ENCODE data around the gene ATF6.

The ATF6 gene

DNA sequence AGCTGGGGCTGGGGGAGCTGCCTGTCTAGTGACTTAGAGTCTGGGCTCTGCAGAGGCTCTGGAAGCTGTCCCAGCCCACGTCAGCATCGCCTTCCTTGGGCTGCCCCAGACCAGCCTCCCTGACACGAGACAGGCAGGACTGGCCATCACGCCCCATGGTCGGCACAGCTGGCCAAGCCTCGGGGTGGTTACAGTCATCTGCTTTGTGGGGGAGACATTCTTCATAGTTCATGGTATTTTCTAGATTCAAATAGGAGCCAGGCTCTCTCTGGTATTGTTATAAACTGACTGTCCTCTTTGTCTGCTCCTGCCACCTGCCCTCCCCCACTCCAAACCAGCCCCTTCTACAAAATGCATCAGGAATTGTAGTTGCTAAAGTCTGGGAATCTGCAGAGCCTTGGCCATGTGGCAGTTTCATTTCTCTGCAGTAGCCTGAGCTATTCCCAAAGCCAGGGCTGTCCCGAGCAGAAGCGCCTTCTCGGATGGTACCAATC, 228.1 kb downstream of the ATF6 start:
- Histone ChIP-seq H2AFZ (ENCODE audit: low read length, unreplicated experiment) (no peak overlapping the region), H3K36me3 (ENCODE audit: insufficient read depth, low read length) (no peaks in the 10 kb centered on the region; the same call in 1 of the 2 replicates), H3K27me3 (ENCODE audit: insufficient read depth, low read length) (no peaks in the 10 kb centered on the region), H3K79me2 (ENCODE audit: control insufficient read depth, insufficient read depth, low read length, unreplicated experiment) (no peaks in the 10 kb centered on the region), H3K4me1 (ENCODE audit: control insufficient read depth, insufficient read depth, low read length, unreplicated experiment) (no peaks in the 10 kb centered on the region), H3K27ac (ENCODE audit: low read depth, low read length) (no peak overlapping the region), H3K4me3 (ENCODE audit: low read depth, low read length) (no peak overlapping the region)

DNA sequence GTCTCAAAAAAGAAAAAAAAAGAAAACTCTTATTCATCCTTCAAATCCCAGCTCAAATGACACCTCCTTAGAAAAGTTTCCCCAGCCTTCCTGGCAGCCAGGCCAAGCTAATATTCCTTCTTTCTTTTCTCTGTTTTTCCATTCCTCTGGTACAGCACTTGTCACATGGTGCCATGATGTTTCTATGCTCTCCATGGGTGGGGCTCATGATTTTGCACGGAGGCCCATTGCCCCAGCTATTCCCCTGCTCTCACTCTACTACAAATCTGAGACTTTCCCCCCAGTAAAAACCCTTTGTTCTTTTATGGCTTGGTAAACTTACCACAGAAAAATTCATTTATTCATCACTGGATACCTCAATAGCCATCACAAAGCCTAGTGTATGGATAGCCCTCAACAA, 231.0 kb downstream of the ATF6 start:
- H3K27ac ChIP-seq (ENCODE audit: low read depth, low read length): no peak overlapping the region
- no peaks in the 10 kb centered on the region for H3K27me3 ChIP-seq (ENCODE audit: insufficient read depth, low read length)
- H3K4me1 ChIP-seq (ENCODE audit: control insufficient read depth, insufficient read depth, low read length, unreplicated experiment): no peaks in the 10 kb centered on the region
- H3K36me3 ChIP-seq (ENCODE audit: insufficient read depth, low read length): no peaks in the 10 kb centered on the region; the same call in 1 of the 2 replicates
- no peak overlapping the region for H2AFZ ChIP-seq (ENCODE audit: low read length, unreplicated experiment)
- H3K4me3 ChIP-seq (ENCODE audit: low read depth, low read length): no peak overlapping the region
- H3K79me2 ChIP-seq (ENCODE audit: control insufficient read depth, insufficient read depth, low read length, unreplicated experiment): no peaks in the 10 kb centered on the region

DNA sequence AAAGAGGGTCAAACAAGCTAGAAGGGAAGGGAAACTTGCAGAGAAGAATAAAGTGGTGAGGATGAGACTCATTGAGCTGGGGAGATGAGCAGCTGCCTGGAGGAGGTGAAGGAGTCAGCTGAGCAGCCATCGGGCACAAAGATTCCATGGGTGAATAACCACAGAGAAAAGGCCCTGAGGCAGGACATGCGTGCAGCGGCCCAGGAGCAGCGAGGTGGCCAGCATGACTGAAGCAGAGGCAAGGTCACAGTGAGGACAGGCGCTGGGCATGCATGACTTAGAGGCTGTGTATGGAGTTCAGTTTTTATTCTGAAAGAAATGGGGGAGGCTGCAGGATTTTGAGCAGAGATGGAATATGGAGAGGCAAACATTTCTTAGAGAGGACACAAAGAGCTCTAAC, 232.7 kb downstream of the ATF6 start:
- Histone ChIP-seq H3K4me1 (ENCODE audit: control insufficient read depth, insufficient read depth, low read length, unreplicated experiment) (peaks cover 15% of the 10 kb centered on the region), H3K79me2 (ENCODE audit: control insufficient read depth, insufficient read depth, low read length, unreplicated experiment) (no peaks in the 10 kb centered on the region), H2AFZ (ENCODE audit: low read length, unreplicated experiment) (no peak overlapping the region), H3K36me3 (ENCODE audit: insufficient read depth, low read length) (no peaks in the 10 kb centered on the region; the same call in 1 of the 2 replicates), H3K27me3 (ENCODE audit: insufficient read depth, low read length) (no peaks in the 10 kb centered on the region), H3K27ac (ENCODE audit: low read depth, low read length) (no peak overlapping the region), H3K4me3 (ENCODE audit: low read depth, low read length) (no peak overlapping the region)

DNA sequence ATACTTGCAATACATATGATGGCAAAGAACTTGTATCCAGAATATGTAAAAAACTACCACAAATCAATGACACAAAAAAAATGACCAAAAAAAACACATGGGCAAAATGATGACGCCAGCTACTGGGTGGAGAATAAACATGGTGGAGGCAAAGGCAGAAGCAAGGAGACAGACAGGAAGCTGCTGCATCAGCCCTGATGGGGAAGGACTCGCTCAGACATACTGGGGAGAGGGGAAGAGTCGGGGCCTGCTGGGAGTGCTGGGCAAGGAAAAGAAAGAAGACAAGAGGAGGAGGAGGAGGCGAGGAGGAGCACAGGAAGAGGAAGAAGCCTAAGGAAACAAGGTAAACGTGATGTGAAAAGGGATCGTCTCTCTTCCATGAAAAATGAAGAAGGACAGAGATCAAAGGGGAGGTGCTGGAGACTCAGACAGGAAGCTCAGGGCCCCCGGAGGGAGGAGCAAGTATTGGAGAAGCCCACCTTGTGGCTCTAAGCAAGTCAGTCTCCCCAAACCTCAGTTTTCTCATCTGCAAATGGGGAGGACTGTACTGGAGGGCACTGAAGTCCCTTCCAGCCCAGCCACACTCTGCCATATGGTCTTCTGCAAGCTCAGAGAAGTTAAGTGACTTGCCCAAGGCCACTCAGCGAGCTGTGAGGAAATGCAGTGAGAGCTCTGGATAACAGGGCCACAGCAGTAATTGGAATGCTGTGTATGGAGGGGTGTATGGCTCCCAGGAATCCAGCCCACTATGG, 233.4 kb downstream of the ATF6 start:
- Histone ChIP-seq H2AFZ (ENCODE audit: low read length, unreplicated experiment) (no peak overlapping the region), H3K4me1 (ENCODE audit: control insufficient read depth, insufficient read depth, low read length, unreplicated experiment) (peaks cover 20% of the 10 kb centered on the region), H3K4me3 (ENCODE audit: low read depth, low read length) (no peak overlapping the region), H3K27ac (ENCODE audit: low read depth, low read length) (no peak overlapping the region), H3K27me3 (ENCODE audit: insufficient read depth, low read length) (no peaks in the 10 kb centered on the region), H3K79me2 (ENCODE audit: control insufficient read depth, insufficient read depth, low read length, unreplicated experiment) (no peaks in the 10 kb centered on the region), H3K36me3 (ENCODE audit: insufficient read depth, low read length) (no peaks in the 10 kb centered on the region; the same call in 1 of the 2 replicates)

DNA sequence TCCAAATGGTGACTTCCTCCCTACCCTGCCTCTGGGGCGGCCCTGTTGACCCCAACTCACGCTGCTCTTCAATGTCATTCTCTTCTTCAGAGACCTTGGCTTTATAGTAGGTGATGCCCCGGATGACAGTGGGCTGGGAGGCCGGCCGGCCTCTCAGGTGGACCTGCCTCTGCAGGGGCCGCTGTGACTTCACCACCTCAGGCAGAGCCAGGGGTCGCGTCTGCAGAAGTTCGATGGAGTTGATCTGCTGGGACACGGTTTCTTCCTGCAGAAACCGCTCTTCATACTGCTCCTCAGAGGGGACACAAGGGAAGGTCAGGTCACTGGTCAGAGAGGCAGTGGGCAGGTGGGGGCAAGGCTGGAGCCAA, 233.9 kb downstream of the ATF6 start:
- peaks cover 23% of the 10 kb centered on the region for H3K4me1 ChIP-seq (ENCODE audit: control insufficient read depth, insufficient read depth, low read length, unreplicated experiment)
- no peak overlapping the region for H3K27ac ChIP-seq (ENCODE audit: low read depth, low read length)
- H3K27me3 ChIP-seq (ENCODE audit: insufficient read depth, low read length): no peaks in the 10 kb centered on the region

DNA sequence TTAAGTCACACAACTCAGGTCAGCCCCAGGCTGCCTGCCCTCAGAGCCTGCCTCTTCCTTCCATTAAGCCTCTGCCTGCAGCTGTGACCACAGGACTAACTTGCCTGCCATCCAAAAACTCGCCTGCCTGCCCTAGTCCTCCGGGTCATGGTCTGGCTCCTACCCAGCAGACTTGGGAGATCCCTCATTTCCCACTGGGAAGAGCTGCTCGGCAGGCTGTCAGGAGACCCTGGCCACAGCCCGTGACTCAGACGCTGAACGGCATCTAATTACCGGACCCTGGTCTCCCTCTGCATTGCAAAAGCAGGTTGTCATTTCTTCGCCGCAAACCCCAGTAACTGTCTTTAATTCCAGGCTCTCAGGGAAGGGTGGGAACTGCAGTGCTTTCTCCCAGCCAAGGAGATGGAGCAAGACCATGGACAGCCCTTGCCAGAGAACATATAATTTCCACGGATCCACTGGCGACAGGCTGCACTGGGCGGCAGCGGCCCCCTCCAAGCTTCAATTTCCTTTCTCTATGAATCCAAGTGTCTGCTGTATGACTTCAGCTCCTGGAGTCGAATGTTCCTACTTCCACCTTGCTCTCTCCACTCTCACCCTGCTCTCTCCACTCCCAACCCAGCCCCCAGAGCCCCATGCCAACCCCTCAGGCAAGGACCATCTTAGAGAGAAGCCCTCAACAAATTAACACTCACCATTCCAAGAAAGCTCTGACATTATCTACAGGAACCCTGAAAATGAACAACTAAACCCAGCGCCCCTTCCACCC, 237.1 kb downstream of the ATF6 start:
- Histone ChIP-seq H3K36me3 (ENCODE audit: insufficient read depth, low read length) (no peaks in the 10 kb centered on the region), H3K27ac (ENCODE audit: low read depth, low read length) (peak overlapping the region; percentile 70), H3K79me2 (ENCODE audit: control insufficient read depth, insufficient read depth, low read length, unreplicated experiment) (no peaks in the 10 kb centered on the region), H3K27me3 (ENCODE audit: insufficient read depth, low read length) (no peaks in the 10 kb centered on the region), H3K4me3 (ENCODE audit: low read depth, low read length) (peak overlapping the region; percentile 33), H2AFZ (ENCODE audit: low read length, unreplicated experiment) (peak overlapping the region; percentile 17), H3K4me1 (ENCODE audit: control insufficient read depth, insufficient read depth, low read length, unreplicated experiment) (peaks cover 23% of the 10 kb centered on the region)

More for the DNA sequence above, 233.9 kb downstream of the ATF6 start:
- no peak overlapping the region for H2AFZ ChIP-seq (ENCODE audit: low read length, unreplicated experiment)
- no peak overlapping the region for H3K4me3 ChIP-seq (ENCODE audit: low read depth, low read length)
- H3K36me3 ChIP-seq (ENCODE audit: insufficient read depth, low read length): no peaks in the 10 kb centered on the region; the same call in 1 of the 2 replicates
- no peaks in the 10 kb centered on the region for H3K79me2 ChIP-seq (ENCODE audit: control insufficient read depth, insufficient read depth, low read length, unreplicated experiment)

DNA sequence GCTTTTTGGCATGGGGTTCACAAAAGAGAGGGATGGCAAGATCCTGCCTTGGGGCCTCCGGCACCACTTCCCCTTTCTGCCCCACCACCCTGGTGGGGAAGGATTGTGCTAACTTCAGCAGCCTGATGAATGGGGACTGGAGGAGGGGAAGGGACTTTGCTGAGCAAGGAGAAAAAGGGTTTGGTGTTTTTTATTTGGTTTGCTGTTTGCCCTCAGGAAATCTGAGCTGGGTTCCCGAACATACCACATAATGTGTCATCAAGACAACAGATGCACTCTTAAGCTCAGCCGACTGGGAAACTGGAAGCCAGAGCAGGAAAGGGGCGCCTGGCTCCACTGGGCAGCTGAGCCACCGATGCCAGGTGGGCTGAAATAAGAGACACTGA, 237.7 kb downstream of the ATF6 start:
- H3K27ac ChIP-seq (ENCODE audit: low read depth, low read length): peak overlapping the region; percentile 70
- H3K4me3 ChIP-seq (ENCODE audit: low read depth, low read length): peak overlapping the region; percentile 33
- H3K4me1 ChIP-seq (ENCODE audit: control insufficient read depth, insufficient read depth, low read length, unreplicated experiment): peaks cover 23% of the 10 kb centered on the region
- H3K79me2 ChIP-seq (ENCODE audit: control insufficient read depth, insufficient read depth, low read length, unreplicated experiment): no peaks in the 10 kb centered on the region
- H2AFZ ChIP-seq (ENCODE audit: low read length, unreplicated experiment): peak overlapping the region; percentile 17
- no peaks in the 10 kb centered on the region for H3K36me3 ChIP-seq (ENCODE audit: insufficient read depth, low read length)
- no peaks in the 10 kb centered on the region for H3K27me3 ChIP-seq (ENCODE audit: insufficient read depth, low read length)

DNA sequence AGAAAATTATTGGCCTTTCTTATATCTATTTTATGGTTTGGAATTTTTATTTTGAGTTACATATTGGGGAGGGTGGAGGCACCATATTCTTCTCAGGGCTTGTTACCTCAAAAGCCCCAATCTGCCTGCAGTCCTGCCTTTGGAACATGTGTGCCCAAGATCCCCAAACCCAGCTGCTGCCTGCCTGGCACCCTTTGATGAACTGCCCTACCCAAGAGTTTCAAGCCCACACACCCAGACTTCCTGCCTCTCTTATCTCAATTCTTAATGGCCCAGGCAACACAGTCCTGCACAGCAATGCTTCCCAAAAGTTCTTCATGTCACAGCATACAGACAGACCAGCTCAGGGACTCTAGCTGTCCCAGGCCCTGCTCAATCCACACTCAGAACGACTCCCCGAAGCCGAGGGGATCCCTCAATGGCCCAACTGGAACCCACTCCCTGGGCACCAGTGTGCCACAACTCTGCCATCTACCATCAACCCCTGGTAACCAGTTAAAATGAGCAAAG, 238.4 kb downstream of the ATF6 start:
- H3K79me2 ChIP-seq (ENCODE audit: control insufficient read depth, insufficient read depth, low read length, unreplicated experiment): no peaks in the 10 kb centered on the region
- H3K27ac ChIP-seq (ENCODE audit: low read depth, low read length): no peak overlapping the region
- no peaks in the 10 kb centered on the region for H3K36me3 ChIP-seq (ENCODE audit: insufficient read depth, low read length)
- no peak overlapping the region for H2AFZ ChIP-seq (ENCODE audit: low read length, unreplicated experiment)
- no peaks in the 10 kb centered on the region for H3K27me3 ChIP-seq (ENCODE audit: insufficient read depth, low read length)
- peaks cover 23% of the 10 kb centered on the region for H3K4me1 ChIP-seq (ENCODE audit: control insufficient read depth, insufficient read depth, low read length, unreplicated experiment)
- no peak overlapping the region for H3K4me3 ChIP-seq (ENCODE audit: low read depth, low read length)

DNA sequence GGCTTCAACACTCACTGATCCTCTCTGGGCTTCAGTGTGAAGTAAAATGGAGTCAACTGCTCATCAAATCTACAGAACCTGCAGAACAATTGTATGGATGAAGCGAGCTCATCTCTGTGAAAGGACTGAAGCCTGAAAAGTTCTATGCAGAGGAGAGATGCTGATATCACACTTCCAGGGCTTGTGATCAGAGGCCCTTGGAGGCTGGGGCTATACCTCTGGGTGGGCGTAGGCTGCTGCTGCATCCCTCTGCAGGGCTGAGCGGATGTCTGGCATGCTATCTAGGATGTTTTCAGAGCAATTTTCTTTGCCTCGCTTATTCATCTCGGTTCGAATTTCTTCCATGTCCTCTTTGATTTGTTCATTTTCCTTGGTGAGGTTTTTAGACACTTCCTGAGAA, 240.0 kb downstream of the ATF6 start:
- Histone ChIP-seq H3K36me3 (ENCODE audit: insufficient read depth, low read length) (no peaks in the 10 kb centered on the region), H3K4me1 (ENCODE audit: control insufficient read depth, insufficient read depth, low read length, unreplicated experiment) (peaks cover 23% of the 10 kb centered on the region), H3K27ac (ENCODE audit: low read depth, low read length) (no peak overlapping the region), H3K79me2 (ENCODE audit: control insufficient read depth, insufficient read depth, low read length, unreplicated experiment) (no peaks in the 10 kb centered on the region), H3K27me3 (ENCODE audit: insufficient read depth, low read length) (no peaks in the 10 kb centered on the region), H3K4me3 (ENCODE audit: low read depth, low read length) (no peak overlapping the region), H2AFZ (ENCODE audit: low read length, unreplicated experiment) (no peak overlapping the region)

DNA sequence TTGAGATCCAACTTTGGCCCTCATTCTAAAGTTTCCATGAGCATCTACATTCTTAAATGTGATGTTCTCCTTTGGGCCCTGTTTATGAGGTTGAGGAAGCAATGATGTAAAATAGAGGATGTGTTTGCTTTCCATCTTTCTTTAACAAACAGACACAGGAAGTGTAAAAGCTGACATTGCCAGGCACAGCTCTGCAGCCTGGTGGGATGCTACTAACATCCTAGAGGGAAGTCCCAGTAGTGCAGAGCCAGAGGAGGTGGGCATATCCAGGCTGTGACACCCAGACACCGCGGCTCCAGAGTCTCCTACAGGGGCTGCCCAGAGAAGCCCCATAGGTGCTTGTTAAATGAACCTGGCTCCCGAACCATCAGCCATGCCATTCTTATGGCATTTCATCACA, 241.3 kb downstream of the ATF6 start:
- Histone ChIP-seq H3K4me3 (ENCODE audit: low read depth, low read length) (no peak overlapping the region), H3K27me3 (ENCODE audit: insufficient read depth, low read length) (no peaks in the 10 kb centered on the region), H2AFZ (ENCODE audit: low read length, unreplicated experiment) (no peak overlapping the region), H3K4me1 (ENCODE audit: control insufficient read depth, insufficient read depth, low read length, unreplicated experiment) (peaks cover 21% of the 10 kb centered on the region), H3K36me3 (ENCODE audit: insufficient read depth, low read length) (no peaks in the 10 kb centered on the region), H3K79me2 (ENCODE audit: control insufficient read depth, insufficient read depth, low read length, unreplicated experiment) (no peaks in the 10 kb centered on the region), H3K27ac (ENCODE audit: low read depth, low read length) (no peak overlapping the region)
